Measurements from ENCODE around the gene PLXNC1. TPM values are rescaled to one million over a fixed set of nuclear protein-coding genes. Genes with fewer than 3 reads are reported as not detected.
A peak's percentile ranks its signal among the peaks of the same experiment; 100 is the strongest.

The PLXNC1 gene
- polyA plus RNA-seq, 1 of the 3 experiments (the other 2 are of a cell fraction): 0.23 TPM

DNA sequence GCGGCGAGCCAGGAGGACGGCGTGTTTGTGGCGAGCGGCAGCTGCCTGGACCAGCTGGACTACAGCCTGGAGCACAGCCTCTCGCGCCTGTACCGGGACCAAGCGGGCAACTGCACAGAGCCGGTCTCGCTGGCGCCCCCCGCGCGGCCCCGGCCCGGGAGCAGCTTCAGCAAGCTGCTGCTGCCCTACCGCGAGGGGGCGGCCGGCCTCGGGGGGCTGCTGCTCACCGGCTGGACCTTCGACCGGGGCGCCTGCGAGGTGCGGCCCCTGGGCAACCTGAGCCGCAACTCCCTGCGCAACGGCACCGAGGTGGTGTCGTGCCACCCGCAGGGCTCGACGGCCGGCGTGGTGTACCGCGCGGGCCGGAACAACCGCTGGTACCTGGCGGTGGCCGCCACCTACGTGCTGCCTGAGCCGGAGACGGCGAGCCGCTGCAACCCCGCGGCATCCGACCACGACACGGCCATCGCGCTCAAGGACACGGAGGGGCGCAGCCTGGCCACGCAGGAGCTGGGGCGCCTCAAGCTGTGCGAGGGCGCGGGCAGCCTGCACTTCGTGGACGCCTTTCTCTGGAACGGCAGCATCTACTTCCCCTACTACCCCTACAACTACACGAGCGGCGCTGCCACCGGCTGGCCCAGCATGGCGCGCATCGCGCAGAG lies 873 bp downstream of the PLXNC1 start:
- no peak overlapping the region for H3K9ac ChIP-seq
- H3K4me1 ChIP-seq (ENCODE audit: control insufficient read depth in 1 of 2, insufficient read depth in 2 of 2, low read depth in 1 of 2, low read length in 1 of 2): peaks cover 0 to 18% of the 10 kb centered on the region in 2 experiments; a peak in 2 of 4 replicates
- peak overlapping the region; percentile 62; the same call in 1 of the 2 replicates for H3K4me2 ChIP-seq
- H3K27me3 ChIP-seq (ENCODE audit: insufficient read depth): peaks cover 59% of the 10 kb centered on the region
- H2AFZ ChIP-seq (ENCODE audit: low read depth): no peak overlapping the region
- ChIA-PET CTCF (interaction anchor here (0.6 to 4.0 kb wide), 18 partner anchors 9 to 1077 kb away, joined by 3 to 19 read pairs (median 3); no protein-coding TSS in a partner anchor), POLR2A (no interaction called here)
- peak overlapping the region; percentile 39 to 53; a peak in 3 of 4 replicates for H3K4me3 ChIP-seq (ENCODE audit: low read depth in 2 of 2, low read length in 1 of 2)
- TF ChIP-seq FOXJ3 (CRISPR knock-in tag; IDR thresholded peaks at IDR 0.05): no peak
- TF ChIP-seq, protein P1, sequence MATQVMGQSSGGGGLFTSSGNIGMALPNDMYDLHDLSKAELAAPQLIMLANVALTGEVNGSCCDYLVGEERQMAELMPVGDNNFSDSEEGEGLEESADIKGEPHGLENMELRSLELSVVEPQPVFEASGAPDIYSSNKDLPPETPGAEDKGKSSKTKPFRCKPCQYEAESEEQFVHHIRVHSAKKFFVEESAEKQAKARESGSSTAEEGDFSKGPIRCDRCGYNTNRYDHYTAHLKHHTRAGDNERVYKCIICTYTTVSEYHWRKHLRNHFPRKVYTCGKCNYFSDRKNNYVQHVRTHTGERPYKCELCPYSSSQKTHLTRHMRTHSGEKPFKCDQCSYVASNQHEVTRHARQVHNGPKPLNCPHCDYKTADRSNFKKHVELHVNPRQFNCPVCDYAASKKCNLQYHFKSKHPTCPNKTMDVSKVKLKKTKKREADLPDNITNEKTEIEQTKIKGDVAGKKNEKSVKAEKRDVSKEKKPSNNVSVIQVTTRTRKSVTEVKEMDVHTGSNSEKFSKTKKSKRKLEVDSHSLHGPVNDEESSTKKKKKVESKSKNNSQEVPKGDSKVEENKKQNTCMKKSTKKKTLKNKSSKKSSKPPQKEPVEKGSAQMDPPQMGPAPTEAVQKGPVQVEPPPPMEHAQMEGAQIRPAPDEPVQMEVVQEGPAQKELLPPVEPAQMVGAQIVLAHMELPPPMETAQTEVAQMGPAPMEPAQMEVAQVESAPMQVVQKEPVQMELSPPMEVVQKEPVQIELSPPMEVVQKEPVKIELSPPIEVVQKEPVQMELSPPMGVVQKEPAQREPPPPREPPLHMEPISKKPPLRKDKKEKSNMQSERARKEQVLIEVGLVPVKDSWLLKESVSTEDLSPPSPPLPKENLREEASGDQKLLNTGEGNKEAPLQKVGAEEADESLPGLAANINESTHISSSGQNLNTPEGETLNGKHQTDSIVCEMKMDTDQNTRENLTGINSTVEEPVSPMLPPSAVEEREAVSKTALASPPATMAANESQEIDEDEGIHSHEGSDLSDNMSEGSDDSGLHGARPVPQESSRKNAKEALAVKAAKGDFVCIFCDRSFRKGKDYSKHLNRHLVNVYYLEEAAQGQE (IDR thresholded peaks at IDR 0.05; ENCODE audit: low read depth, low read length): no peak
- no peak for TF ChIP-seq RXRA (IDR thresholded peaks at IDR 0.05; ENCODE audit: borderline replicate concordance, low read depth)
- TF ChIP-seq FOSL2 (IDR thresholded peaks at IDR 0.05; ENCODE audit: borderline replicate concordance, low read depth): no peak
- no peak for TF ChIP-seq JUND (IDR thresholded peaks at IDR 0.05)
- TF ChIP-seq, protein P2, sequence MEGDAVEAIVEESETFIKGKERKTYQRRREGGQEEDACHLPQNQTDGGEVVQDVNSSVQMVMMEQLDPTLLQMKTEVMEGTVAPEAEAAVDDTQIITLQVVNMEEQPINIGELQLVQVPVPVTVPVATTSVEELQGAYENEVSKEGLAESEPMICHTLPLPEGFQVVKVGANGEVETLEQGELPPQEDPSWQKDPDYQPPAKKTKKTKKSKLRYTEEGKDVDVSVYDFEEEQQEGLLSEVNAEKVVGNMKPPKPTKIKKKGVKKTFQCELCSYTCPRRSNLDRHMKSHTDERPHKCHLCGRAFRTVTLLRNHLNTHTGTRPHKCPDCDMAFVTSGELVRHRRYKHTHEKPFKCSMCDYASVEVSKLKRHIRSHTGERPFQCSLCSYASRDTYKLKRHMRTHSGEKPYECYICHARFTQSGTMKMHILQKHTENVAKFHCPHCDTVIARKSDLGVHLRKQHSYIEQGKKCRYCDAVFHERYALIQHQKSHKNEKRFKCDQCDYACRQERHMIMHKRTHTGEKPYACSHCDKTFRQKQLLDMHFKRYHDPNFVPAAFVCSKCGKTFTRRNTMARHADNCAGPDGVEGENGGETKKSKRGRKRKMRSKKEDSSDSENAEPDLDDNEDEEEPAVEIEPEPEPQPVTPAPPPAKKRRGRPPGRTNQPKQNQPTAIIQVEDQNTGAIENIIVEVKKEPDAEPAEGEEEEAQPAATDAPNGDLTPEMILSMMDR (IDR thresholded peaks at IDR 0.05): peak; percentile 26
- no peak for TF ChIP-seq TAF1 (IDR thresholded peaks at IDR 0.05; ENCODE audit: borderline replicate concordance, low read depth, low read length)
- no peaks in the 10 kb centered on the region for H3K9me2 ChIP-seq
- H3K79me2 ChIP-seq (ENCODE audit: insufficient read depth): no peaks in the 10 kb centered on the region
- H3K36me3 ChIP-seq (replicated peaks in 1 of 2; ENCODE audit: control insufficient read depth in 1 of 2, insufficient read depth in 2 of 2, low read length in 1 of 2): no peaks in the 10 kb centered on the region
- 3% methylated on average over 8 of the region's 76 CpGs for WGBS (ENCODE audit: low lambda C conversion rate)
- no peaks in the 10 kb centered on the region for H4K20me1 ChIP-seq (ENCODE audit: insufficient read depth)
- no peak overlapping the region for H3K27ac ChIP-seq (ENCODE audit: low read depth in 2 of 2, low read length in 1 of 2)
- no peak for DNase-seq
- H3K9me3 ChIP-seq: no peaks in the 10 kb centered on the region
- no peaks in the 10 kb centered on the region for H3F3A ChIP-seq (replicated peaks; ENCODE audit: insufficient read depth)

DNA sequence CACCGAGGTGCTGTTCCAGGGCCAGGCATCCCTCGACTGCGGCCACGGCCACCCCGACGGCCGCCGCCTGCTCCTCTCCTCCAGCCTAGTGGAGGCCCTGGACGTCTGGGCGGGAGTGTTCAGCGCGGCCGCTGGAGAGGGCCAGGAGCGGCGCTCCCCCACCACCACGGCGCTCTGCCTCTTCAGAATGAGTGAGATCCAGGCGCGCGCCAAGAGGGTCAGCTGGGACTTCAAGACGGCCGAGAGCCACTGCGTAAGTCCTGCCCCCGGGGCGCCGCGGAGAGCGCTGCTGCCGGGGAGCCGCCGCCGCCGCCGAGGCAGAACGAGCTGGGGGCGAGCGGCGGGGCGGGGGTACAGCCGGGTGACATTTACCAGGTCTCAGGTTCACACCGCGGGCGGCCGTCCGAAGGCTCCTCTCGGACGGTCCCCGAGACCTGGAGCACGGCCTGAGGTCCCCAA lies 1.4 kb downstream of the PLXNC1 start:
- no peaks in the 10 kb centered on the region for H4K20me1 ChIP-seq (ENCODE audit: insufficient read depth)
- H3K36me3 ChIP-seq (replicated peaks in 1 of 2; ENCODE audit: control insufficient read depth in 1 of 2, insufficient read depth in 2 of 2, low read length in 1 of 2): no peaks in the 10 kb centered on the region
- H3F3A ChIP-seq (replicated peaks; ENCODE audit: insufficient read depth): no peaks in the 10 kb centered on the region
- H3K9ac ChIP-seq: no peak overlapping the region
- peaks cover 0 to 16% of the 10 kb centered on the region in 2 experiments; a peak in 2 of 4 replicates for H3K4me1 ChIP-seq (ENCODE audit: control insufficient read depth in 1 of 2, insufficient read depth in 2 of 2, low read depth in 1 of 2, low read length in 1 of 2)
- no peaks in the 10 kb centered on the region for H3K9me3 ChIP-seq
- DNase-seq: peak; percentile 68
- H3K27ac ChIP-seq (ENCODE audit: low read depth in 2 of 2, low read length in 1 of 2): no peak overlapping the region
- peak overlapping the region; percentile 62; the same call in 1 of the 2 replicates for H3K4me2 ChIP-seq
- ChIA-PET POLR2A (no interaction called here), CTCF (interaction anchor here (0.6 to 4.0 kb wide), 11 partner anchors 8 to 1076 kb away, joined by 3 to 19 read pairs (median 4); no protein-coding TSS in a partner anchor)
- no peaks in the 10 kb centered on the region for H3K79me2 ChIP-seq (ENCODE audit: insufficient read depth)
- H2AFZ ChIP-seq (ENCODE audit: low read depth): no peak overlapping the region
- 4% methylated on average over 5 of the region's 49 CpGs for WGBS (ENCODE audit: low lambda C conversion rate)
- peaks cover 59% of the 10 kb centered on the region for H3K27me3 ChIP-seq (ENCODE audit: insufficient read depth)
- peak overlapping the region in 1 of 2 experiments; percentile 53; a peak in 3 of 4 replicates for H3K4me3 ChIP-seq (ENCODE audit: low read depth in 2 of 2, low read length in 1 of 2)
- H3K9me2 ChIP-seq: no peaks in the 10 kb centered on the region
- TF ChIP-seq TAF1 (IDR thresholded peaks at IDR 0.05; ENCODE audit: borderline replicate concordance, low read depth, low read length): no peak
- no peak for TF ChIP-seq SMC3 (IDR thresholded peaks at IDR 0.05; ENCODE audit: low read depth, low read length)
- no peak for TF ChIP-seq MEF2A (IDR thresholded peaks at IDR 0.05; ENCODE audit: borderline replicate concordance, low read depth)
- TF ChIP-seq GABPA (IDR thresholded peaks at IDR 0.05; ENCODE audit: low read depth): no peak
- TF ChIP-seq YY1 (IDR thresholded peaks at IDR 0.05; ENCODE audit: low read depth): no peak
- no peak for TF ChIP-seq PBX3 (IDR thresholded peaks at IDR 0.05)
- TF ChIP-seq USF1 (IDR thresholded peaks at IDR 0.05; ENCODE audit: borderline replicate concordance, low read depth): no peak
- no peak for TF ChIP-seq NFIC (IDR thresholded peaks at IDR 0.05; ENCODE audit: borderline replicate concordance)
- TF ChIP-seq, protein P3, sequence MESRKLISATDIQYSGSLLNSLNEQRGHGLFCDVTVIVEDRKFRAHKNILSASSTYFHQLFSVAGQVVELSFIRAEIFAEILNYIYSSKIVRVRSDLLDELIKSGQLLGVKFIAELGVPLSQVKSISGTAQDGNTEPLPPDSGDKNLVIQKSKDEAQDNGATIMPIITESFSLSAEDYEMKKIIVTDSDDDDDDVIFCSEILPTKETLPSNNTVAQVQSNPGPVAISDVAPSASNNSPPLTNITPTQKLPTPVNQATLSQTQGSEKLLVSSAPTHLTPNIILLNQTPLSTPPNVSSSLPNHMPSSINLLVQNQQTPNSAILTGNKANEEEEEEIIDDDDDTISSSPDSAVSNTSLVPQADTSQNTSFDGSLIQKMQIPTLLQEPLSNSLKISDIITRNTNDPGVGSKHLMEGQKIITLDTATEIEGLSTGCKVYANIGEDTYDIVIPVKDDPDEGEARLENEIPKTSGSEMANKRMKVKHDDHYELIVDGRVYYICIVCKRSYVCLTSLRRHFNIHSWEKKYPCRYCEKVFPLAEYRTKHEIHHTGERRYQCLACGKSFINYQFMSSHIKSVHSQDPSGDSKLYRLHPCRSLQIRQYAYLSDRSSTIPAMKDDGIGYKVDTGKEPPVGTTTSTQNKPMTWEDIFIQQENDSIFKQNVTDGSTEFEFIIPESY (IDR thresholded peaks at IDR 0.05; ENCODE audit: borderline replicate concordance, low read depth): no peak
- TF ChIP-seq RCOR1 (IDR thresholded peaks at IDR 0.05; ENCODE audit: low read length): no peak
- TF ChIP-seq EP300 (IDR thresholded peaks at IDR 0.05; ENCODE audit: borderline replicate concordance in 1 of 2, low read depth in 1 of 2, low read length in 1 of 2): no peak

Data from SK-N-SH (cell line).